ENCODE measurements around the gene EP300.
"Not testable (repeated sequence)": the region's sequence is repeated elsewhere in the genome, so short reads cannot be mapped to it uniquely, and the experiment has no call there.

EP300 gene

GRCh38 chr22:41092023-41092817 is at the start of gene EP300:
TSS of gene EP300 (plus strand) at chr22:41092592. CDS start at chr22:41093005, 413 bp downstream.
- peaks cover 47% of the 10 kb centered on the region for H3K79me2 ChIP-seq (ENCODE audit: insufficient read depth, low read depth)
- H2AFZ ChIP-seq (ENCODE audit: low read depth), result peak within 1 kb of the TSS; percentile 43
- no peaks in the 10 kb centered on the region for H3K36me3 ChIP-seq (ENCODE audit: insufficient read depth)

GRCh38 chr22:41043722-41044121 is 48.7 kb upstream of the EP300 start:
- no peaks in the 10 kb centered on the region for H3K36me3 ChIP-seq (ENCODE audit: insufficient read depth)
- H3K27ac ChIP-seq, result no peak overlapping the region
- H2AFZ ChIP-seq (ENCODE audit: low read depth), result no peak overlapping the region
- H3K9ac ChIP-seq, result no peak overlapping the region
- no peaks in the 10 kb centered on the region for H4K20me1 ChIP-seq (ENCODE audit: insufficient read depth)
- H3K79me2 ChIP-seq (ENCODE audit: insufficient read depth, low read depth), result no peaks in the 10 kb centered on the region
- H3K4me1 ChIP-seq (ENCODE audit: low read depth, poor library complexity, severe bottlenecking), result no peaks in the 10 kb centered on the region
- H3K4me2 ChIP-seq, result no peak overlapping the region
- H3K27me3 ChIP-seq (ENCODE audit: insufficient read depth, low read depth), result no peaks in the 10 kb centered on the region
- no peak overlapping the region for H3K4me3 ChIP-seq (IDR thresholded peaks at IDR 0.05; ENCODE audit: insufficient read depth, low read depth, low read length)
- no peak for TF ChIP-seq CTCF (conservative IDR thresholded peaks at IDR 0.05; ENCODE audit: low read depth, low read length)

More at GRCh38 chr22:41092023-41092817, at the start of gene EP300:
- Histone ChIP-seq H3K9ac (peak within 1 kb of the TSS; percentile 98), H3K27ac (peak within 1 kb of the TSS; percentile 98), H4K20me1 (ENCODE audit: insufficient read depth) (peaks cover 27% of the 10 kb centered on the region), H3K4me3 (IDR thresholded peaks at IDR 0.05; ENCODE audit: insufficient read depth, low read depth, low read length) (no peak within 1 kb of the TSS), H3K27me3 (ENCODE audit: insufficient read depth, low read depth) (no peaks in the 10 kb centered on the region), H3K4me1 (ENCODE audit: low read depth, poor library complexity, severe bottlenecking) (peaks cover 27% of the 10 kb centered on the region), H3K4me2 (peak within 1 kb of the TSS; percentile 80)
- no peak for TF ChIP-seq CTCF (conservative IDR thresholded peaks at IDR 0.05; ENCODE audit: low read depth, low read length)

GRCh38 chr22:41045575-41045974 is 46.8 kb upstream of the EP300 start:
- not testable (repeated sequence) for H3K4me2 ChIP-seq; H3K27me3 ChIP-seq (ENCODE audit: insufficient read depth, low read depth); H3K36me3 ChIP-seq (ENCODE audit: insufficient read depth); H2AFZ ChIP-seq (ENCODE audit: low read depth); H3K4me1 ChIP-seq (ENCODE audit: low read depth, poor library complexity, severe bottlenecking); H3K9ac ChIP-seq; H4K20me1 ChIP-seq (ENCODE audit: insufficient read depth); H3K27ac ChIP-seq; H3K79me2 ChIP-seq (ENCODE audit: insufficient read depth, low read depth); H3K4me3 ChIP-seq (IDR thresholded peaks at IDR 0.05; ENCODE audit: insufficient read depth, low read depth, low read length)

DNA sequence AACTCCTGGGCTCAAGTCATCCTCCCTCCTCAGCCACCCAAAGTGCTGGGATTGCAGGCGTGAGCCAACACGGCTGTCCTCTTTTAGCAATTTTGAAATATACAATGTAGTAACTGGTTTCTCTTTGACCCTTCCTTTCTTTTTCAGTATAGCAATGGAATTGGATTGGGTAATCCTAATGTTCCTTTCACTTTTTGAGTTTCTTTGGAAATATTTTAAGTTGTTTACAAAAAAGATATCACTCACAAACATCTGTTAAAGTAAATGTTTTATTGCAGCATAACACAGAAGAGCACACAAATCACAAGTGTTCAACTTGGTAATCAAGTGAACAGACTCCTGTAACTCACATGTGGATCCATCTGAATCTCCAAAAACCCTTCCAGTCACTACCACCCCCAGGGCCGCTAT is 44.6 kb upstream of the EP300 start:
- Histone ChIP-seq H4K20me1 (ENCODE audit: insufficient read depth) (no peaks in the 10 kb centered on the region), H3K9ac (no peak overlapping the region), H3K27me3 (ENCODE audit: insufficient read depth, low read depth) (no peaks in the 10 kb centered on the region), H3K36me3 (ENCODE audit: insufficient read depth) (no peaks in the 10 kb centered on the region), H3K27ac (no peak overlapping the region), H3K4me1 (ENCODE audit: low read depth, poor library complexity, severe bottlenecking) (no peaks in the 10 kb centered on the region), H3K4me2 (no peak overlapping the region), H3K4me3 (IDR thresholded peaks at IDR 0.05; ENCODE audit: insufficient read depth, low read depth, low read length) (no peak overlapping the region), H3K79me2 (ENCODE audit: insufficient read depth, low read depth) (no peaks in the 10 kb centered on the region), H2AFZ (ENCODE audit: low read depth) (no peak overlapping the region)
- no peak for TF ChIP-seq CTCF (conservative IDR thresholded peaks at IDR 0.05; ENCODE audit: low read depth, low read length)

DNA sequence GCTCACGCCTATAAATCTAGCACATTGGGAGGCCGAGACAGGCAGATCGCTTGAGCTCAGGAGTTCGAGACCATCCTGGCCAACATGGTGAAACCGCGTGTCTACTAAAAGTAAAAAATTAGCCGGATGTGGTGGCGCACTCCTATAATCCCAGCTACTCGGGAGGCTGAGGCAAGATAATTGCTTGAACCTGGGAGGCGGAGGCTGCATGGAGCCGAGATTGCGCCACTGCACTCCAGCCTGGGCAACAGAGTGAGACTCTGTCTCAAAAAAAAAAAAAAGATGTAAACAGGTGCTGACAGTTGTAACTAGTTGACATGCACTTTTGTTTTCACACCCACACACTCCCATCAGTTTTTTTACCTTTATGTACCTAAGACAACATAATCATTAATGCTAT is 44.0 kb upstream of the EP300 start:
- H3K4me3 ChIP-seq (IDR thresholded peaks at IDR 0.05; ENCODE audit: insufficient read depth, low read depth, low read length); H2AFZ ChIP-seq (ENCODE audit: low read depth); H3K4me1 ChIP-seq (ENCODE audit: low read depth, poor library complexity, severe bottlenecking); H3K79me2 ChIP-seq (ENCODE audit: insufficient read depth, low read depth); H3K27ac ChIP-seq; H3K4me2 ChIP-seq; H3K9ac ChIP-seq; H3K27me3 ChIP-seq (ENCODE audit: insufficient read depth, low read depth); H3K36me3 ChIP-seq (ENCODE audit: insufficient read depth); H4K20me1 ChIP-seq (ENCODE audit: insufficient read depth): not testable (repeated sequence)
